ENCODE results near the gene GAPDH.
A peak's percentile ranks its signal among the peaks of the same experiment; 100 is the strongest.
"Not testable (repeated sequence)": the region's sequence is repeated elsewhere in the genome, so short reads cannot be mapped to it uniquely, and the experiment has no call there.

Gene GAPDH

GRCh38 chr12:6533923-6534694 lies at the start of gene GAPDH:
GAPDH (plus strand) TSS chr12:6534517; CDS start chr12:6534833, 316 bp downstream.
- peak within 1 kb of the TSS; percentile 97 for H3K4me3 ChIP-seq (ENCODE audit: low read depth, low read length)
- POLR2A ChIA-PET = interaction anchor here (0.5 to 8.1 kb wide), 39 partner anchors 10 to 398 kb away, joined by 3 to 359 read pairs (median 4); partner anchors contain the start of genes COPS7A, IFFO1, MLF2 and MRPL51
- CTCF ChIA-PET = interaction anchor here (1.1 to 8.6 kb wide), 2 partner anchors 18 to 39 kb away, joined by 3 to 235 read pairs; partner anchors contain the start of gene IFFO1
- peak; percentile 86 for DNase-seq (ENCODE audit: low read depth, low spot score)
- no peak for TF ChIP-seq CTCF (IDR thresholded peaks at IDR 0.05; ENCODE audit: insufficient read depth, low read length, missing control alignments)

GRCh38 chr12:6488240-6488639 lies 46.1 kb upstream of the GAPDH start:
- ChIA-PET POLR2A (interaction anchor here (1.0 to 1.4 kb wide), 2 partner anchors 10 to 18 kb away, joined by 4 read pairs; partner anchors contain the start of gene VAMP1), CTCF (interaction anchor here (0.7 to 0.8 kb wide), 2 partner anchors 8 to 25 kb away, joined by 3 read pairs; no protein-coding TSS in a partner anchor)
- DNase-seq (ENCODE audit: low read depth, low spot score) = no peak
- H3K4me3 ChIP-seq (ENCODE audit: low read depth, low read length) = no peak overlapping the region
- TF ChIP-seq CTCF (IDR thresholded peaks at IDR 0.05; ENCODE audit: insufficient read depth, low read length, missing control alignments) = no peak

GRCh38 chr12:6489449-6489848 lies 44.9 kb upstream of the GAPDH start:
- H3K4me3 ChIP-seq (ENCODE audit: low read depth, low read length) = no peak overlapping the region
- POLR2A ChIA-PET = no interaction called here
- TF ChIP-seq CTCF (IDR thresholded peaks at IDR 0.05; ENCODE audit: insufficient read depth, low read length, missing control alignments) = no peak
- DNase-seq (ENCODE audit: low read depth, low spot score) = no peak
- CTCF ChIA-PET = no interaction called here

GRCh38 chr12:6490673-6491072 lies 43.6 kb upstream of the GAPDH start:
- DNase-seq (ENCODE audit: low read depth, low spot score); POLR2A ChIA-PET; H3K4me3 ChIP-seq (ENCODE audit: low read depth, low read length): not testable (repeated sequence)
- CTCF ChIA-PET = interaction anchor here (2.9 kb wide), 1 partner anchor 25 kb away, joined by 14 read pairs; no protein-coding TSS in a partner anchor

GRCh38 chr12:6492838-6493496 lies 41.4 kb upstream of the GAPDH start, which contains the start of gene MRPL51:
MRPL51 (minus strand) TSS chr12:6493262; CDS start chr12:6493136, 126 bp downstream.
- peak within 1 kb of the TSS; percentile 97 for H3K4me3 ChIP-seq (ENCODE audit: low read depth, low read length)
- CTCF ChIA-PET = interaction anchor here (0.7 to 2.9 kb wide), 10 partner anchors 8 to 68 kb away, joined by 3 to 14 read pairs (median 3); no protein-coding TSS in a partner anchor

More at GRCh38 chr12:6492838-6493496, 41.4 kb upstream of the GAPDH start, which contains the start of gene MRPL51:
- TF ChIP-seq CTCF (IDR thresholded peaks at IDR 0.05; ENCODE audit: insufficient read depth, low read length, missing control alignments) = no peak
- peak; percentile 51 for DNase-seq (ENCODE audit: low read depth, low spot score)
- POLR2A ChIA-PET = interaction anchor here (0.6 to 1.8 kb wide), 8 partner anchors 14 to 65 kb away, joined by 3 to 25 read pairs (median 4); partner anchors contain the start of genes GAPDH and VAMP1
